DLD1 (cell line): ENCODE measurements around the gene MRPL30.
"Not testable (repeated sequence)": the region's sequence is repeated elsewhere in the genome, so short reads cannot be mapped to it uniquely, and the experiment has no call there.

Source experiments
- in situ Hi-C: cut with HindIII; loops from 2 replicates; pipeline ENCODE4 v1.10.0; 2017; ENCODE audit warnings: low sequenced_read_pairs

The MRPL30 gene

DNA sequence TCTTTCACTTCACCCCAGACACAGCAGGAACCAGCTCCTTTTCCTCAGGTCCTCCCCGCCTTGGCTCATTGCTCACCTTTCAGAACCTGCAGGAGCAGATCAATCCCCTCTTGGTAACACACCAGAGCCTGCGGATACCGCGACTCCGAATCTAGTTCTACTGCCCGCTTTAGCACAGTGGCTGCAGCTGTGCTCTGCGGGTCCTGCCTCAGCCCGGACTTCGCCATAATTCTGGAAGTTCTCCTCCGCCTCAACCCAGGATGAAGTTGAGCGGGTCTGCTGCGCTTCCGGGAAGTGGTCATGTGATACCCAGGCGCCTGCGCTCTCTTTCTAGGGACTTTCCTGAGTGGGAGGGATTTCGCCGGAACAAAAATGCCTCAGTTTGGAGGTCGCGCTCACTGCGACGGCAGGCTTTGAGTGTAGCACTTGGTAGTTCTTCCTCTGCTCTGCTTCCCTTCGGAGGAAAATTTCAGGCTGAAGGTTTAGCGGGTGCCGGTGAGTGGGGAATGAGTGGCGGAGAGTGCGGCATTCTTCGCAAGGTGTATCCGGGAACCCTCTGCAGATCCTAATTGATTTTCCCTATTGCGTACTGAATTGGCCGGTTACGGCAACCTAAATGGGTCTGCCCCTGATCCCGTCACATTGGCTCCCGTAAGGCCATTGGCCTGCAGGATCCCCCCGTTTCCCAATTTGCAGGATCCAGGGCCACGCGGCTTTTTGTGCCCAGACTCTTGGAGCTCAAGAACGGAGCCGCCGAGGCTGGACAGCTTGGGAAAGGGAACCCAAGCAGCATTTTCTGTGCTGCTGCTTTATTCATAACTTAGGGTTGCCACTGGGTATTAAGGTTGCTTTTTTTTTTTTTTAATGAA lies at the start of gene MRPL30, which contains the start of gene MITD1:
TSS of gene MRPL30 (plus strand) at position 430 of the 869 bp plus-strand sequence. CDS start 5,020 bp downstream, outside the sequence.
TSS of gene MITD1 (minus strand) at position 304 of the 869 bp plus-strand sequence. CDS start at position 227, 77 bp downstream.
- in situ Hi-C loops: no loop called here

DNA sequence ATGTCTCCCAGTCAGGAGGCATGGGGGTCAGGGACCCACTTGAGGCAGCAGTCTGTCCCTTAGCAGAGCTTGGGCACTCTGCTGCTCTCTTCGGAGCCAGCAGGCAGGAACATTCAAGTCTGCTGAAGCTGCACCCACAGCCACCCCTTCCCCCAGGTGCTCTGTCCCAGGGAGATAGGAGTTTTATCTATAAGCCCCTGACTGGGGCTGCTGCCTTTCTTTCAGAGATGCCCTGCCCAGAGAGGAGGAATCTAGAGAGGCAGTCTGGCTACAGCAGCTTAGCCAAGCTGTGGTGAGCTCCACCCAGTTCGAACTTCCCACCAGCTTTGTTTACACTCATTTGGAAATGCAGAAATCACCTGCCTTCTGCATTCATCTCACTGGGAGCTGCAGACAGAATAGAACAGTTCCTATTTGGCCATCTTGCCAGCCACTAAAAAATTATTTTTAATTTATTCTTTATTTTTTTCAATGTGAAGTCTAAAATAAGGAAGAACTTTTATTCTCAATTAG lies 45.9 kb upstream of the MRPL30 start:
- in situ Hi-C loops: not testable (repeated sequence)

DNA sequence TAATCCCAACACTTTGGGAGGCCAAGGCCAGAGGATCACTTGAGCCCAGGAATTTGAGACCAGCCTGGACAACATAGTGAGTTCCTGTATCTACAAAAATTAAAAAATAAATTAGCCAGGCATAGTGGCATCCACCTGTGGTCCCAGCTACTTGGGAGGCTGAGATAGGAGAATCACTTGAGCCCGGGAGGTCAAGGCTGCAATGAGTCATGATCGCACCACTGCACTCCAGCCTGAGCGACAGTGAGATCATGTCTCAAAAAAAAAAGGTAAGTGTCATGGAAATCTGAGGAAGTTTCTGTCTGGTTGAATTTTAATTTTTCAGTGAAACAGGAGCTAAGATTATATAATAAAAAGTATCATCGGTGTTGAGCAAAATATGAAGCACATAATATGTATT lies 42.0 kb upstream of the MRPL30 start:
- in situ Hi-C loops: no loop called here

DNA sequence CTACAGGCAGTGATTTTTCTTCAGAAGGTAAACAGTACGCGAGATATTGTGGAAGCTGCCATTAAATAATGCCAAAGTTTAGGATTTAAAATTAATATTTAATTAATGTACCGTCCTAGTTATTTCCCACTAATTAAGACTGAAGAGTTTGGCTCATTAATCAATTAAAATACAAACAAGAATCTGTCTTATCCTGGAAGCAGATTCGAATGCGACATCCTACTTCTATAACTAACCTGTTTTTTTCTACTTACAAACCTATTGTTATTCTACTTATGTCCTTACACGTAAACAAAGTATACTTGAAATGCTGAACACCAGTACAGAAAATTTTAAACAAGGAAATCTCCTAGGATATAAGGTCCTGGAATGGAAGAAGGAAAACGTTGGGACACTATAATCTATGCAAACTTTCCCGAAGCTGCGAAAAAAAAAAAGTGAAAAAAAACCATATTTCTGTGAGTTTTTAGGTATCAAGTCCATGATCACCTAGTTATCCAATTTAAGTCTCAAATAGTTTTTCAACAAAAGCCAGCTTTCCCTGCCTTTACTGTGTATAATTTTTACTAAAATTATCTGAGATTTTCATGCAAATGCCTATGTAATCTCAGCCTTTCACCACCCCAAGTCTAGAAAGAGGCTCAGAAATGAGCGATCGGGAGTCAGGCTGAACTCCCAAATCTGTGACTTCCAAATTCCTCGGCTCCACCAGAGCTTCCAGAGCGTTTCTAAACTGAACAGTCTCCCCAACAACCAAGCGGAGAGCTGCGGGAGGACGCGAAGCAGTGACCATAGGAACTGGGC lies 40.7 kb upstream of the MRPL30 start:
- in situ Hi-C loops: no loop called here

DNA sequence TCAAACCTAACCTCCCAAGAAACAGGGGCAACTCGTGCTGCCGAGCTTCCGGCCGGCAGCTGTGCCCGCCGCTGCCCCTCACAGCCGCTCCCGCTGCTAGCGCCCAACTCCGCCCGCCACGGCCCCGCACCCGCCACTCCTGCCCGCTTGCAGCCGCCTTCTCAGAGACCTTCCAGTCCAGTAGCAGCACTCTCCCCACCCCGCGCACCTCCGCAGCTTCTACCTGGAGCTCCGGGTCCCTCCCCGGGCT lies 40.2 kb upstream of the MRPL30 start:
- in situ Hi-C loops: no loop called here

DNA sequence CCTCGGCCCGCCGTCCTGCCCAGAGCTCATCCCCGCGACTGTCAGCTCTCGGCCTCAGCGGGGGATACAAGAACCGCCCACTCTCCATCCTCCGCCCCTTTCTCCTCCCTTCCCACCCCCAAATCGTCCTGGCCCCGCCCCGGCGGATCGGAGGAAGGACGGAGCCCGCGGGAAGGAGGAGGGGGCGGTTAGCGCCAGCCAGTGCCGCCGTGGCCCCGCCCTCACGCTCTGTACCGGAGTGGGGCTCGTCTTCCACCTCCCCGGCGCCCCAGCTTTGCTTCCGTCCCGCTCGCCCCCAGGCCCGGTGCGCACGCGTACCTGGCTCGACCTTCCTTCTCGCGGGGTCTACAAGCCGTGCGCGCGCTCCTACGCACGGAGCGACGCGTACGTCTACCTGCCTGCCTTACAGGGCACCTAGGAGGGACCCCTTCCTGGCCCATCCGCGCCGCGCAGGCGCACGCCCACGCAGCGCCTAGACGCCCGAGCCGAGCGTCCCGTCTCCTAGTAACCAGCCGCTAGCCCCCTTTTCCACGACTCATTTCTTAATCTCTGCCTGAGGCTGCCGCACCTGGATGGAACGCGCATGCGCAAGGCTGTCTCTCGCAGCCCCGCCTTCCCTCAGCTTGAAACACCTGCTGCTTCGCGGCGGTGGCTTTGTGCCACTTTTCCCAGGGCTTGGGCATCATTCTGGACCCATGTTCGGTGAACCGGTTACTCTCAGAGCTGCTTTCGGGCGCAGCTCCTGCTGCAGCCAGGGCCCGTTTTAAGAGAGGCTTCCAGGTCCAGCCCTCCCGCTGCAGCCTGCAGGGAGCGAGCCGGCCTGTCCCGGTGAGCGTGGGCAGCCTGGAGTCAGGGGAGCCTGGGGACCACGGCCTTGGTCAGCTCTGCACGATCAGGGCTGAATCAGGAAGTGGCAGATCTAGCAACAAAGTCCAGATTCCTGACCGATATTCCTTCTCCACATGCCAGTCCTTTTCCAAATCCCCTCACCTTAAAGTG lies 39.6 kb upstream of the MRPL30 start, which contains the start of gene C2orf15:
TSS of gene C2orf15 (plus strand) at position 598 of the 999 bp plus-strand sequence. CDS start 8,852 bp downstream, outside the sequence.
- in situ Hi-C loops: no loop called here

DNA sequence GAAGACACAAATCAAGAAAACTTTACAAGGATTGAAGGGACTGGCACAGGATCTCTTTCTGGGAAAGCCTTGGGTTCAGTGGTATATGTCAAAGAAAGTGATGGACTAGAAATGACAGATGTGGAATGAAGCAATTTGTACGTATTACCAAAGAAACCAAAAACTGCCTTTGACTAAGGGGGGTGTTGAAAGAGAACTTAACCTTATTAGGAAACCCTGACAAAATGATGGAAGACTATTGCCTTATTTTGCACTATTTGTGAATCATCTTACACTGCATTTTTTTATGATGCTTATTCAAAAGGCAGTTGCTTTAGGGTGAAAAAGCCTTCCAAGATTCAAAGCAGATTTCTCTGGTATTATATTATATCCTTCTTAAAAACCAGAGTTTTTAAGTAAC lies 30.3 kb upstream of the MRPL30 start:
- in situ Hi-C loops: no loop called here

DNA sequence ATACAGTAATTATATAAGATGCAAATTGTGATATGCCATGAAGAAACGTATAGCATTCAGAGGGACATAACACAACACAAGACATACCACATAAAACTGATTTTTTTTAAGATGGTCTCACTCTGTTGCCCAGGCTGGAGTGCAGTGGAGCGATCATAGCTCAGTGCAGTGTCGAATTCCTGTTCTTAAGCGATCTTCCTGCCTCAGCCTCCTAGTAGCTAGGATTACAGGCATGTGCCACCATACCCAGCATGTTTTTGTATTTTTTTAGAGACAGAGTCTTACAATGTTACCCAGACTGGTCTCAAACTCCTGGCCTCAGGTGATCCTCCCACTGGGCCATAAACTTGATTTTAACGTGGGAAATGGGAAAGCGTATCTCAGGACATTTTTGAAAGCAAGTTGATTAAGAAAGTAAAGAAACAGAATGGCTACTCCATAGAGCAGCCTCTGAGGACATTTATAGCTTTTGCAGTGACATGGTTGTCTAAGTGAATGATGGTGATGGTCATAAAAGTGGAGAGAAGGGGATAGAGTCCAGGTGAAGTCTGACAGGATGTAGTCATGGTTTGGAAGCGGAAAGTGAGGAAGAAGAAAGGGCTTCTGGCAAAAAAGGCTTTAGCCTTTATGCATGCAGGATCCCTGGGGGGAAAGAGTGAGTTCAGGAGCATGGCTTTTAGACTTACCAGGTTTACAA lies 28.6 kb upstream of the MRPL30 start:
- in situ Hi-C loops: no loop called here

DNA sequence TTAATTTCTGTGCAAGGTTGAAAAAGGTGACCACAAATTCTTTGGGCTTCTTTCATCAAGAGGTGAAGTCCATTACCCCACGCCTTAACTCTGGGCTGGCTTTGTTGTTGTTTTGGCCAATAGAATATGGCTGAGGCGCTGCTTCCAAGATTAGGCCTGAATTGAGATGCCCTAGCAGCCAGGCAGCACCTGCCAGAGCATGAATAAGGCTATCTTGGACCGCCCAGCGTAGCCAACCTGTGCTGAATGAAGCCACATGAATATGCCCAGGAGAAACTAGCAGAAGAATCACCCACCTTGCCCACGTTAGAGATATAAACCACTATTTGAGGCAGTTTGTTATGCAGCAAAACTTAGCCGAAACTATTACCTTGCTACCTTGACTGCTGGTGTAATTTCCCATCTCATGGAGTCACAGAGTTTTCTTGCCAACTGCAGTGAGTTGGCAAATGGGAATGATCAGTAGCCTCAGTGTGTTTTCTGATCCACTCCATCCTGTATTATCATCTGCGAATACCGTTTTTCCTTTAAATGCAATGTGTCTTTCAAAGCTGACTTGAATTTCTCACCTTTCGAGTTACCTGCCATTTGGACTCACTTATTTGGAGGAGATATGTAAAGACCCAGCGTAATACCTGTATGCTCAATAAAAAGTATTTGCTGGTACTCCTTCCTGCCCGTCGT lies 26.9 kb upstream of the MRPL30 start:
- in situ Hi-C loops: no loop called here

DNA sequence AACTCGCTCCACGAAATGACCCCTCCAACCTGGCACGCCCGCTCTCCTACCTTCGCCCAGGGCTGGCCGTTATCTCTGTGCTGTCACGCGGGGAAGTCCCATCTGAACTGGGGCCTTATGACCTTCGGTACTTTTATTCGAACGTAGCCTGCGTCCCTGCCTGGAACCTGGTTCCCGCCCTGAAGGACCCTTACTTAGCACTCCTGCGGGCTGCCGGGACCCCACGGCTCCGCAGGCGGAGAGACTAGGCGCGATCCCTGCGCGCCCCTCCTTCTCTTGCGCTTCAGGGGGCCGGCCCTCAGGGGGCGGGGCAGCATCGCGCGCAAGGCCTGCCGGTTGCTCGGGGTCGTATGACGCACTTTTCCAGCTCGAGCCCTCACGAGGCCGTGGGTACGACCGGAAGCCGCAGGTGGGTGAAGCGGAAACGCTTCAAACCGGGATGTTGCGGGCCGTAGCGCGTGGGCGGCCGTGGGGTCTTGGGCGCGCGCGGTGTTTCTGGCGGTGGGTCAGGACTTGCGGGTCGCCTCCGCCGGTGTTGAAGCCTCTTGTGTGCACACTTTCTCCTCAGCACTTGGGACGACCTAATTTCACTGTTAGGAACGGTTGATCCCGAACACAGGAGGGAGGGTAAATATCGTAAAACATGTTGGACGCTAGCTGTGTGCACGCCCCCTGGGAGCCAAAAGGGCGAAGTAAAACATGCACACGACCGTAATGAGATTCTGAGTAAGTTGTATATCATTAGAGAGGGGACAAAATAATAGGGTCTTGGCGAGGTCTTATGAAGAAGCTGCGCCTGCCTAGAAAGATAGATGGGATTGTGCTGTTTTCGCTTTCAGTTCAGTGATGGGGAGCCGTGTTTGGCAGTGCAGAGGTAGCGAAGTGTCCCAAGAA lies 26.1 kb upstream of the MRPL30 start, which contains the start of the genes LIPT1 and TSGA10:
TSS of gene LIPT1 (plus strand) at position 325 of the 894 bp plus-strand sequence. CDS start 6,991 bp downstream, outside the sequence.
TSS of gene TSGA10 (minus strand) at position 300 of the 894 bp plus-strand sequence. CDS start 45,503 bp downstream, outside the sequence.
- in situ Hi-C loops: no loop called here

DNA sequence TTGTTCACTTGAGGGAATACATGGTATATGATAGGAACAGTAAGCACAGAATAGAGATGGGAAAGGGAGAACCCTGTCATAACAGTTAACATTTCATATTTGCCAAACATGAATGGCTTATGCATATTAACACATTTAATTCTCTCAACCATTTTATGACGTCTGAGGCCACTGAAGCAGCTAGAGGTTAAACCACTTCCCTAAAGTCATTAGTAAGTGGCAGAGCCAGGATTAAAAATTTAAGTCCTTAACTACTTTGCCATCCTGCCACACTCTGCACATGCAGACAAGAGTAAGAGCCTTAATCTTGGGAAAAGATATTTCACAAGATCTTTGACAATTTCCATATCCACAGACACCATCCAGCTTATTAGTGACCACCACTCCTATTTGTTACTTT lies 24.1 kb upstream of the MRPL30 start:
- in situ Hi-C loops: no loop called here

DNA sequence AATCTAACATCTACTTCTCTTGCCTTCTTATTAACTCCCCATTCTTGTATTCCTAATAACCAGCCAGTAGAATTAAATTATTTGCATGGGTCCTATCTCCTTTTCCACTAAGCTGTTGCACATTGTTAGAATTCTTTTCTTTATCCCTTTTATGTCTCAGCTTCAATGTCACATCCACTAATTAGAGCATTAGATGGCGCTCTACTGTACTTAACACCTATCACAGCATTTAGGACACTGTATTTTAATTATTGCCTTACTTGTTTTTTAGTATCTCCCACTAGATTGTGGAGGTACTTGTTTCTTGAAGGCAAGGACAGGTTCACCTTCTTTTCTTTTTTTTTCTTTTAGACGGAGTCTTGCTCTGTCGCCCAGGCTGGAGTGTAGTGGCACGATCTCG lies 22.4 kb upstream of the MRPL30 start:
- in situ Hi-C loops: no loop called here

DNA sequence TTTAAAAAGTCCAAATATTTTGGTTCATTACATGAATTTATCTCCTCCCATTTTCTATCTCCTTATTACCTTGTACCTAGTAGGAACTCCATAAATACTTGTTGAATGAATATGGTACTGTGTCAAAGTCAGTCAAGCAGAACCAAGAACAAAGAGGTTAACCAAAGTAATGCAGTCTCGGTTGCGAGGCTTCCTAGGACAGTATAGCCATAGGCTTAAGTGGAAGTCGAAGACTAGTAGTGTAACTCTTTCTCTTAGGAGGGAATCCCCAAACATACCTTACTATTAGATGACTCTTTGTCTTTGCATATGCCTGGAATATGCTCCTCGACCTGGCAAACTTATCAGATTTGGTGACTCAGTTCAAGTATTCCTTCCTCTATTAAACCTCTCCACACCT lies 21.4 kb upstream of the MRPL30 start:
- in situ Hi-C loops: no loop called here

DNA sequence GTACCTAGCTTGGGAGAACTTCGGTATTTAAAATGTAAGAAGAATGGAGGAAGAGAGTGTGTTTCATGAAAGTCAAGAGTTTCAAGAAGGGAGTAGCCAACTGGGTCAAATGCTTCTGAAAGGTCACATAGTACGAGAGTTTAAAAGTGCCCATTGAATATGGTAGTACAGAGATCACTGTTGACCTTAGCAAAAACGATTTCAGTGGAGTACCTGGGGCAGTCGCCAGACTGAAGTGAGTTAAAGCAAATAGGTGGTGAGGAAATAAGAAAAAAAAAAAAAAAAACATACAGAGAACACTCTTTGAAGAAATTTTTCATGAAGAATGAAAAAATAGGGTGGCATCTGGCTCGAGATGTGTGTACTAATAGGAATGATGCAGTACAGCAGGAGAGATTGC lies 14.8 kb upstream of the MRPL30 start:
- in situ Hi-C loops: no loop called here

DNA sequence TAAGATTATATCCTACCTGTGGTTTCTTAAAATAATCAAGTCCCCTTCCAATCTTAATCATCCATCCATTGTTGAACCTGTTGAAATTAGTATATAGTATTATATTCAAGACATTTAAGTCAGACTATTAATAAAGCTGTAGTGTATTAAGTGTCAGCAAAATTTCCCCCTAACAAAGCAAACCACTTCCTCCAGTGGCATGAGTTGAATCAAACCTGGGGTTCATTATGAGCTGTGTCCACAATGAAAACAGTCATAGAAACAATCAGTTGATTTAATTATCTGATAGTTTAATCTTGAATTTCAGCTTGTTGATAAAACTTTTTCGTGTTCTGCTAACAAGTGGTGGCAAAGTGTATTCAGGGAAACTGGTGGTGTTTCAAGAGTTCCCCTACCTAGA lies 11.4 kb upstream of the MRPL30 start:
- in situ Hi-C loops: no loop called here

DNA sequence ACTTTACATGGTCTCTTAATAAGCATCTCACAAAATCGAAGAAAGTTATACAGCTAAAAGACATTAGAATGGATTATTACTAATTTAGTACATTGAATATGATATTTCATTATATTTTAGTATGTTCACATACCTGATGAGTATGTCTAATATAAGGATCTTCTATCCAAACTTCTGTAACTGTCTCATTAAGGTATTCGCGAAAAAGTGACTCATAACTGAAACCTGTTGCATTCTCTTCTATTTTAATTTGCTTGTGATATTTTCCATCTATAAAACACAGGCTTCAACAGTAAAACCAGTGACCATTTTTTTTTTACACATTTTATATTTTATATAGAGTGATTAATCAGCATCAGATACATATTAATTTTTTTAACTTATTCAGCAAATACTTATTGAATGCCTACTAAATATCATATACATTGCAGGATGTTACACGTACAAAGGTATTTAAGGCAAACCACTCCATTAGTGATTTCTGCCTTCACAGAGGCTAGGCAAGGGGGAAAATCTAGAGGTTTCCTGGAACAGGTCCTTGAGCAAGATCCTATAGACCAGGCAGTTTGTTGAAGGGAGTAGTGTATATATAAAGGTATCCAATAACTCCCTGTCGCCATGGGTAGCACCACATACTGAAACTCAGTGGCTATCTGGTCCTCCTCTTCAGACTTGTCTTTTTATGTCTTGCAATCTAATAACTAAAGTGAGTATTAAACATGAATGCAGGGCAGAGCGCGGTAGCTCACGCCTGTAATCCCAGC lies 9.4 kb upstream of the MRPL30 start:
- in situ Hi-C loops: no loop called here

DNA sequence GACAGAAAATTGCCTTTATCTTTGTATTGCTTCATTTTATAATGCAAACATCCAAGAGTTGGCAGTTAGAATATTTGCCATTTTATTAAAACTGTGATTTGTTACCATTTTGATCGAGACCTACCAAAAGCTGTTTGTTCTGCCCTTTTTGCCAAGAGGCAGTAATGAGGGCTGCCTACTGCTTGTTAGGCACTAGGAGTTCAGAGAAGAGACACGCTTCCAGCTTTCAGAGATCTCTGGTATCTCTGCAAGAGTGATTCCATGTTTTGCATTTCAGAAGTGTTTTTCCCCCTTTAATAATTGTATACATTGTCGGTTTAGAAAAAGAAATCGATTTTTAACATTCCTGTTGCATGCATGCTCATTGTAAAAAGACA lies 628 bp downstream of the MRPL30 start:
- in situ Hi-C loops: no loop called here
